ENCODE measurements around the gene COL3A1.
A peak's percentile ranks its signal among the peaks of the same experiment; 100 is the strongest.

COL3A1 gene

GRCh38 chr2:188965563-188965962 lies 8.6 kb upstream of the COL3A1 start:
- DNase-seq (ENCODE audit: extremely low read depth, low read depth), result no peak
- no peak for TF ChIP-seq CTCF (IDR thresholded peaks at IDR 0.05; ENCODE audit: low read depth, low read length)

DNA sequence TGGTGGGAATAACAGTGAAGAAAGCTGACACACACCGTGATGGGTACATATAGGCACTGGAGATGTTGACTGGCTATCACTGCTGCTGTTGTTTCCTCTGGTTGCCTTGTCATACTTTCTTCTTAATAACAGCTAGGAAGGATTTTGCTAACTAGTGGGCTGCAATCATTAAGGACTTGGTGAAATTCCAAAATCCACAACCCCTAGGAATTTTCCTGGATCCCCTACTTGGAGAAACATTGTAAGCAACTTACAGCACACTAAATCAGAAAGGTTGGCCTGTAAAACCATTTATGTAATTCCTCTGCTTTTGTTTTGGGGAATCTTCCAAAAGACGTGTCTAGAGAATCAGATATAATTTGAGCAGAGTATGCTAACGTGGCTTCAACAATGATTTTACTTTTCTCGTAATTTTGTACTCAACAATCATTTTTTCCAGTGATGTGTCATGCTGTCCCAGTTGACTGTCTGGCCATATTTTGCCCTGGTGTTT lies 8.0 kb upstream of the COL3A1 start:
- no peak for DNase-seq (ENCODE audit: extremely low read depth, low read depth)
- no peak for TF ChIP-seq CTCF (IDR thresholded peaks at IDR 0.05; ENCODE audit: low read depth, low read length)

GRCh38 chr2:188966728-188967440 lies 7.3 kb upstream of the COL3A1 start:
- DNase-seq (ENCODE audit: extremely low read depth, low read depth), result no peak
- TF ChIP-seq CTCF (IDR thresholded peaks at IDR 0.05; ENCODE audit: low read depth, low read length), result no peak

- DNase-seq (ENCODE audit: extremely low read depth, low read depth), result peak; percentile 46
- no peak for TF ChIP-seq CTCF (IDR thresholded peaks at IDR 0.05; ENCODE audit: low read depth, low read length)
These were observed 4.9 kb upstream of the COL3A1 start for GRCh38 chr2:188969236-188969635.

DNA sequence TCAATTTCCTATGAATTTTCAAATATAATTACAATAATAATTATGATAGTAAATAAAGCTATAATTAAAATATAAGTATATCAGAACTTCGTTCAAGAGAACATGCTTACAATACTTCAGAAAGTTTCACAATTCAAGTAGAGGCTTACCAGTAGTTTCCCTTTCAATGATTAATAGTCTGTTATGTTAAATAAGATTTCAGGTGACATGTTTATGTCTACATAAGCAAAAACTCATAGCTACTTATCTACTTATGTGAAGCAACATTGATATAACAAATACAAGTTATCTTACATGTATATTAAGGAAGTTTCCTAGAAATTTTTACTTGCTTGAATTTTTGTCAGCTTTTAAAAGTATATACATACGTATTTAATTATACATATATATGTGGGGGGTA lies 4.5 kb upstream of the COL3A1 start:
- DNase-seq (ENCODE audit: extremely low read depth, low read depth), result no peak
- no peak for TF ChIP-seq CTCF (IDR thresholded peaks at IDR 0.05; ENCODE audit: low read depth, low read length)

DNA sequence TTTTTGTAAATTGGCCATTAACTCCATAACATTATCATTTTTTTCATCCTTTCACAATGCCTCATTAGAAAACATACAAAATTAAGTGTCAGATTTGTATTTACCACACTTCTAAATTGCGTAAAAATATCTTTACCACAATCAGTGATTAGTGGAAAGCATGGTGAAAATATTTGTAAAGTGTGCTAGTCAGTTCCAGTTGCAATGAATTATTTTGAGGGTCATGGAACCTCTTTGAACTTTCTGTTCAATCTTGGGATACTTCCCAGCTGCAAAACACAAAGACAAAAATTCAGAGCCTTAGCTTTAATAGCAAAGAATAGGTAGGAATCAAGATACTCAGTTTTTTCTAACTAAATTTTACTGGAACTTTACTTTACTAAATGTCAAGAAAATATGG lies 4.0 kb upstream of the COL3A1 start:
- no peak for DNase-seq (ENCODE audit: extremely low read depth, low read depth)
- TF ChIP-seq CTCF (IDR thresholded peaks at IDR 0.05; ENCODE audit: low read depth, low read length), result no peak

GRCh38 chr2:188971432-188971861 lies 2.7 kb upstream of the COL3A1 start:
- DNase-seq (ENCODE audit: extremely low read depth, low read depth), result no peak
- no peak for TF ChIP-seq CTCF (IDR thresholded peaks at IDR 0.05; ENCODE audit: low read depth, low read length)

Data from AG09319 (cell line).